H9 (cell line): ENCODE data around the gene ADAMTS17. TPM values are rescaled to one million over a fixed set of nuclear protein-coding genes. Genes with fewer than 3 reads are reported as not detected.

Experiments used
- DNase-seq: peaks from one replicate; pipeline ENCODE4 v3.0.0-alpha.2; 2017
- H2AFZ ChIP-seq: one replicate; pipeline ENCODE4 v1.6.1; 2013; ENCODE audit warnings: mild to moderate bottlenecking, low read length, control low read depth, moderate library complexity
- H2AK5ac ChIP-seq: 2 replicates; pipeline ENCODE4 v1.6.1; 2013; ENCODE audit warnings: low read length, control low read depth, mixed read lengths; ENCODE audit not compliant: insufficient read length
- H2BK120ac ChIP-seq: one replicate; pipeline ENCODE4 v1.6.1; 2013; ENCODE audit warnings: low read depth, mild to moderate bottlenecking, low read length, control low read depth, inconsistent platforms; ENCODE audit not compliant: poor library complexity, severe bottlenecking
- H2BK12ac ChIP-seq: 2 replicates; pipeline ENCODE4 v1.6.1; 2013; ENCODE audit warnings: low read length, control low read depth, mixed read lengths, low read depth; ENCODE audit not compliant: insufficient read length
- H2BK15ac ChIP-seq: 2 replicates; pipeline ENCODE4 v1.6.1; 2013; ENCODE audit warnings: low read depth, low read length, control low read depth
- H2BK20ac ChIP-seq: one replicate; pipeline ENCODE4 v1.6.1; 2013; ENCODE audit warnings: low read depth, mild to moderate bottlenecking, low read length, control low read depth, inconsistent platforms; ENCODE audit not compliant: poor library complexity, severe bottlenecking
- H2BK5ac ChIP-seq: 2 replicates; pipeline ENCODE4 v1.6.1; 2013; ENCODE audit warnings: low read length, control low read depth, mixed read lengths; ENCODE audit not compliant: insufficient read length
- H3K14ac ChIP-seq: 2 replicates; pipeline ENCODE4 v1.6.1; 2013; ENCODE audit warnings: low read length, control low read depth; ENCODE audit not compliant: insufficient read depth
- H3K18ac ChIP-seq: 2 replicates; pipeline ENCODE4 v1.6.1; 2013; ENCODE audit warnings: low read depth, mild to moderate bottlenecking, mixed read lengths, low read length, control low read depth; ENCODE audit not compliant: insufficient read length
- H3K23ac ChIP-seq: 2 replicates; pipeline ENCODE4 v1.6.1; 2013; ENCODE audit warnings: low read length, control low read depth, mixed read lengths, low read depth; ENCODE audit not compliant: insufficient read length
- H3K23me2 ChIP-seq: 2 replicates; pipeline ENCODE4 v1.6.1; 2013; ENCODE audit warnings: low read depth, mild to moderate bottlenecking, mixed read lengths, low read length, control low read depth; ENCODE audit not compliant: insufficient read length, poor library complexity, severe bottlenecking
- H3K27ac ChIP-seq: 2 replicates; pipeline ENCODE4 v1.5.1; 2013; ENCODE audit warnings: low read length, control low read depth, mixed read lengths, low read depth; ENCODE audit not compliant: insufficient read length
- H3K27me3 ChIP-seq: 2 replicates; pipeline ENCODE4 v1.6.1; 2013; ENCODE audit warnings: low read length, control low read depth, inconsistent platforms; ENCODE audit not compliant: insufficient read depth
- H3K4ac ChIP-seq: 2 replicates; pipeline ENCODE4 v1.6.1; 2013; ENCODE audit warnings: low read depth, mild to moderate bottlenecking, control low read depth, inconsistent platforms, low read length, moderate library complexity
- H3K4me1 ChIP-seq: 2 replicates; pipeline ENCODE4 v1.6.1; 2013; ENCODE audit warnings: low read length, control low read depth, inconsistent platforms; ENCODE audit not compliant: insufficient read depth
- H3K4me2 ChIP-seq: 2 replicates; pipeline ENCODE4 v1.6.1; 2013; ENCODE audit warnings: low read length, control low read depth, mixed read lengths; ENCODE audit not compliant: insufficient read length, insufficient read depth
- H3K56ac ChIP-seq: 2 replicates; pipeline ENCODE4 v1.6.1; 2013; ENCODE audit warnings: low read depth, mild to moderate bottlenecking, mixed read lengths, low read length, control low read depth; ENCODE audit not compliant: insufficient read length
- H3K79me1 ChIP-seq: 2 replicates; pipeline ENCODE4 v1.6.1; 2013; ENCODE audit warnings: low read depth, mild to moderate bottlenecking, moderate library complexity, low read length, control low read depth, inconsistent platforms; ENCODE audit not compliant: insufficient read depth, poor library complexity, severe bottlenecking
- H3K79me2 ChIP-seq: 2 replicates; pipeline ENCODE4 v1.6.1; 2013; ENCODE audit warnings: low read length, control low read depth, inconsistent platforms; ENCODE audit not compliant: insufficient read depth
- H3K9ac ChIP-seq: 2 replicates; pipeline ENCODE4 v1.6.1; 2013; ENCODE audit warnings: low read length, control low read depth, mixed read lengths; ENCODE audit not compliant: insufficient read length; ENCODE audit errors: extremely low read depth
- H3K9me3 ChIP-seq: one replicate; pipeline ENCODE4 v1.6.1; 2013; ENCODE audit warnings: low read depth, low read length, inconsistent platforms; ENCODE audit not compliant: control insufficient read depth
- H3T11ph ChIP-seq: one replicate; pipeline ENCODE4 v1.6.1; 2013; ENCODE audit warnings: mild to moderate bottlenecking, low read length, control low read depth, inconsistent platforms
- H4K20me1 ChIP-seq: one replicate; pipeline ENCODE4 v1.6.1; 2013; ENCODE audit not compliant: control insufficient read depth, insufficient read length, insufficient read depth
- H4K5ac ChIP-seq: 2 replicates; pipeline ENCODE4 v1.6.1; 2013; ENCODE audit warnings: low read depth, mild to moderate bottlenecking, mixed read lengths, low read length, control low read depth; ENCODE audit not compliant: insufficient read length
- H4K8ac ChIP-seq: replicated peaks from 2 replicates; pipeline ENCODE4 v1.6.1; 2013; ENCODE audit warnings: low read length, control low read depth, mixed read lengths, low read depth; ENCODE audit not compliant: insufficient read length
- H4K91ac ChIP-seq: 2 replicates; pipeline ENCODE4 v1.6.1; 2013; ENCODE audit warnings: low read depth, mild to moderate bottlenecking, moderate library complexity, mixed read lengths, low read length, control low read depth; ENCODE audit not compliant: insufficient read length
- H3K27ac Mint-ChIP-seq, 3 experiments: 2 replicates in 2 of 3; 3 replicates in 1 of 3; pipeline ENCODE4 v1.8.0; 2020 to 2021; ENCODE audit warnings: mixed read lengths in 3 of 3, mild to moderate bottlenecking in 1 of 3, moderate library complexity in 1 of 3
- H3K27me3 Mint-ChIP-seq: 2 replicates; pipeline ENCODE4 v1.8.0; 2021; ENCODE audit warnings: low read depth, mild to moderate bottlenecking, moderate library complexity, mixed read lengths
- H3K36me3 Mint-ChIP-seq, 3 experiments: 2 replicates in 2 of 3; 3 replicates in 1 of 3; pipeline ENCODE4 v1.8.0; 2020 to 2021; ENCODE audit warnings: low read depth in 3 of 3, mixed read lengths in 3 of 3; ENCODE audit not compliant: insufficient read depth in 1 of 3
- H3K4me1 Mint-ChIP-seq, 2 experiments: 2 replicates each; pipeline ENCODE4 v1.8.0; 2020; ENCODE audit warnings: mixed read lengths in 2 of 2
- H3K4me3 Mint-ChIP-seq, 2 experiments: 2 replicates in 1 of 2; 3 replicates in 1 of 2; pipeline ENCODE4 v1.8.0; 2020 to 2021; ENCODE audit warnings: mild to moderate bottlenecking in 2 of 2, mixed read lengths in 2 of 2, moderate library complexity in 1 of 2
- H3K9me3 Mint-ChIP-seq, 2 experiments: 2 replicates in 1 of 2; 3 replicates in 1 of 2; pipeline ENCODE4 v1.8.0; 2020; ENCODE audit warnings: mild to moderate bottlenecking in 2 of 2, mixed read lengths in 2 of 2, moderate library complexity in 1 of 2
- CTCF ChIP-seq: fragments of 200-600 bp; sonication (generic); conservative IDR thresholded peaks from 3 replicates; pipeline ENCODE4 v1.8.0; 2021; ENCODE audit warnings: antibody characterized with exemption, mild to moderate bottlenecking
- WGBS: extraction: QIAGEN DNeasy Blood & Tissue Kit; methylation state at CpG from one replicate; pipeline ENCODE4 v1.1.7; 2013; ENCODE audit warnings: missing lambda C conversion rate, low lambda C conversion rate, mixed read lengths; ENCODE audit not compliant: insufficient read length; ENCODE audit errors: extremely low coverage; 5-methylcytosine and 5-hydroxymethylcytosine counted together
- total RNA-seq: library from RNA; stranded (reverse); gene quantifications from 2 replicates; pipeline ENCODE4 v1.2.1, GENCODE V29; 2021

Gene ADAMTS17
- total RNA-seq, 1 experiment from 2014 or later = 2.9 TPM

GRCh38 chr15:99956820-99957641, 384.7 kb downstream of the ADAMTS17 start:
- no peaks in the 10 kb centered on the region for H3K27me3 ChIP-seq
- no peak overlapping the region for H3K4me2 ChIP-seq
- Mint-ChIP-seq H3K4me3 (no peak overlapping the region; a peak in 1 of 5 replicates), H3K36me3 (peaks cover 0 to 2% (median 1%) of the 10 kb centered on the region in 3 experiments; a peak in 3 of 7 replicates), H3K27me3 (peaks cover 18% of the 10 kb centered on the region), H3K27ac (peak overlapping the region in 1 of 3 experiments; percentile 76; a peak in 1 of 7 replicates), H3K4me1 (peaks cover 4 to 6% of the 10 kb centered on the region in 2 experiments; a peak in 2 of 4 replicates), H3K9me3 (peaks cover 3% of the 10 kb centered on the region in 2 experiments; a peak in 3 of 5 replicates)
- H2BK12ac ChIP-seq = no peak overlapping the region
- no peak overlapping the region for H4K5ac ChIP-seq
- no peak overlapping the region for H3K27ac ChIP-seq
- H4K8ac ChIP-seq = no peak overlapping the region
- H3K79me1 ChIP-seq = no peaks in the 10 kb centered on the region
- no peak overlapping the region for H2BK15ac ChIP-seq
- no peak overlapping the region for H3K56ac ChIP-seq
- WGBS = no CpG with 5 or more reads among the region's 19 CpGs
- DNase-seq = no peak
- no peak for TF ChIP-seq CTCF
- no peak overlapping the region for H3K4ac ChIP-seq
- no peaks in the 10 kb centered on the region for H3K9me3 ChIP-seq
- no peak overlapping the region for H2BK5ac ChIP-seq
- no peak overlapping the region for H3K9ac ChIP-seq
- no peak overlapping the region for H2AFZ ChIP-seq
- no peak overlapping the region for H3K23ac ChIP-seq
- no peak overlapping the region for H2BK120ac ChIP-seq
- no peaks in the 10 kb centered on the region for H4K20me1 ChIP-seq
- H3T11ph ChIP-seq = no peak overlapping the region
- H3K4me1 ChIP-seq = no peaks in the 10 kb centered on the region
- no peak overlapping the region for H2AK5ac ChIP-seq
- no peak overlapping the region for H3K14ac ChIP-seq
- no peaks in the 10 kb centered on the region for H3K79me2 ChIP-seq
- no peak overlapping the region for H2BK20ac ChIP-seq
- no peak overlapping the region for H4K91ac ChIP-seq
- no peak overlapping the region for H3K18ac ChIP-seq
- H3K23me2 ChIP-seq = no peaks in the 10 kb centered on the region
